Coronary artery (tissue), 2 donors: Measurements from ENCODE around the gene SPPL2C.

ENCODE experiments used
- DNase-seq: peaks from one replicate; pipeline ENCODE4 v3.0.0-alpha.2; 2017; ENCODE audit warnings: low spot score
- H3K27ac ChIP-seq, 2 donors: fragments of 200-600 bp; sonication (generic); one replicate each; pipeline ENCODE4 v1.5.1; 2016 to 2019
- H3K4me3 ChIP-seq: fragments of 200-600 bp; sonication (generic); 2 replicates; pipeline ENCODE4 v1.5.1; 2016; ENCODE audit warnings: mild to moderate bottlenecking, moderate library complexity
- TF ChIP-seq, protein P1 (sequence below): fragments of 200-600 bp; sonication (generic); IDR thresholded peaks from one replicate; pipeline ENCODE4 v1.5.1; 2019; ENCODE audit warnings: antibody characterized with exemption

Gene SPPL2C

DNA sequence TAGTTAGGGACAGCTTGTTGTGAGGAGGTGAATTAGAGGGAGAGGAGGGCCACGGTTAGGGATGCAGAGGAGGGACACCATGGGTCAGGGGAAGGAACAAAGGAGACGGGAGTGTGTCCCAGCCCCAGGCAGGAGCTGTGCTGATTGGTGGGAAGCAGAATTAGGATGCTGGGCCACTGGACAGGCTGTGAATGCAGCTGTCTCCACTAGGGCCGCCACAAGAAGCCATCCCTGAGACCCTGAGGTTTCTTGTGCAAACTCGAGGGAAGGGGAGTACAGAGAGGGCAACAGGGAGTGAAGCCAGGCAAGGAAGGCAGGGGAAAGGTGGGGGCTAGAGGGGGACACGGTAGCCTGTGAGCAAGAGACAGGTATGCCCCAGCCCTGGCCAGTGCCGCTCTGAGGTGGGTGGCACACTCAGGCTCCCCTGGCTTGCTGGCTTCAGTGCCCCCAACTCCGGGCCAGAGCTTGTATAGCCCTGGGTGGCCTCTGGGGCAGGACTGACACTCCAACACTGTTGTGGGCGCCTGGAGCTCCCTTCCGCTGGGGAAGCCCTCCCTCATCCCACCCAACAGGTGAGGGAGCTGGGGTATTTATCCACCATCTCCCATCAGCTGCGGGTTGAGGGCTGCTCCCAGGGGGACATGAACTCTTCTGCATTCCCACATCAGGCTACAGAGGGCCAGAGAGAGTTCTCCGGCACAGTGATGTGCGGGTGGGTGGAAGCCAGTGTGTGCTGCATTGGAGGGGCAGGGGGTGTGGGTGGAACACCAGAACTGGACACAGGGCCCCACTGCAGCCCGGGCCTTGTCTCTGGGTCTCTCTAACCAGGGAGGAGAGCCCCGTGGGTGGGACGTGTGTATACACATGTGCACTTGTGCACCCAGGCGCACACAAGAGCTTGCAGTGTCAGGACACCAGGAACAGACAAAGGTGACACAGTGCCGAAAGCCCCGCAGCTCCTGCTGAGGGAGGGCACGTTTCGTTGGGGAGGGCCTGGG lies 8.3 kb upstream of the SPPL2C start:
- TF ChIP-seq, protein P1, sequence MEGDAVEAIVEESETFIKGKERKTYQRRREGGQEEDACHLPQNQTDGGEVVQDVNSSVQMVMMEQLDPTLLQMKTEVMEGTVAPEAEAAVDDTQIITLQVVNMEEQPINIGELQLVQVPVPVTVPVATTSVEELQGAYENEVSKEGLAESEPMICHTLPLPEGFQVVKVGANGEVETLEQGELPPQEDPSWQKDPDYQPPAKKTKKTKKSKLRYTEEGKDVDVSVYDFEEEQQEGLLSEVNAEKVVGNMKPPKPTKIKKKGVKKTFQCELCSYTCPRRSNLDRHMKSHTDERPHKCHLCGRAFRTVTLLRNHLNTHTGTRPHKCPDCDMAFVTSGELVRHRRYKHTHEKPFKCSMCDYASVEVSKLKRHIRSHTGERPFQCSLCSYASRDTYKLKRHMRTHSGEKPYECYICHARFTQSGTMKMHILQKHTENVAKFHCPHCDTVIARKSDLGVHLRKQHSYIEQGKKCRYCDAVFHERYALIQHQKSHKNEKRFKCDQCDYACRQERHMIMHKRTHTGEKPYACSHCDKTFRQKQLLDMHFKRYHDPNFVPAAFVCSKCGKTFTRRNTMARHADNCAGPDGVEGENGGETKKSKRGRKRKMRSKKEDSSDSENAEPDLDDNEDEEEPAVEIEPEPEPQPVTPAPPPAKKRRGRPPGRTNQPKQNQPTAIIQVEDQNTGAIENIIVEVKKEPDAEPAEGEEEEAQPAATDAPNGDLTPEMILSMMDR = no peak
- Histone ChIP-seq H3K4me3 (no peak overlapping the region), H3K27ac (no peak overlapping the region)
- DNase-seq = no peak

DNA sequence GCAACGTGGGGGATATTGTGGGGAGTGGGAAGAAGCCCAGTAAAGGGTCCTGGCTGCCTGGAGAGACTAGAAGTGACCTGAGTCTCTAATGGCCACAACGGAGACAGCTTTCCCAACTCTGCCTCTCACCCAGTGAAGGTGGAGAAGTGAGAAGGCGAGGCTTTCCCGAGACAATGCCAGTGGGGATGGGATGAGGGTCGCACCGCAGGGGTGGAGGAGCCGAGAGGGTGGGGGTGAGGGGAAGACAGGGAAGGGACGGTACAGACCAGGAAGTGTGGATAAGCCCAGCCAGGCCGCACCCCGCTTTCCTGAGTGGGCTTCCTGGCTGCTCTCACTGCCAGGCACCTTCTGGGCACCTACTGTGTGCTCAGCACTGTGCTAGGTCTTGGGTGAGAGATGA lies 7.5 kb upstream of the SPPL2C start:
- TF ChIP-seq, protein P1 = no peak

GRCh38 chr17:45837603-45838002 lies 7.1 kb upstream of the SPPL2C start:
- DNase-seq = no peak
- no peak overlapping the region for H3K27ac ChIP-seq
- TF ChIP-seq, protein P1 = no peak
- no peak overlapping the region for H3K4me3 ChIP-seq

More for the DNA sequence above, 7.5 kb upstream of the SPPL2C start:
- H3K4me3 ChIP-seq = no peak overlapping the region
- H3K27ac ChIP-seq = no peak overlapping the region
- no peak for DNase-seq

DNA sequence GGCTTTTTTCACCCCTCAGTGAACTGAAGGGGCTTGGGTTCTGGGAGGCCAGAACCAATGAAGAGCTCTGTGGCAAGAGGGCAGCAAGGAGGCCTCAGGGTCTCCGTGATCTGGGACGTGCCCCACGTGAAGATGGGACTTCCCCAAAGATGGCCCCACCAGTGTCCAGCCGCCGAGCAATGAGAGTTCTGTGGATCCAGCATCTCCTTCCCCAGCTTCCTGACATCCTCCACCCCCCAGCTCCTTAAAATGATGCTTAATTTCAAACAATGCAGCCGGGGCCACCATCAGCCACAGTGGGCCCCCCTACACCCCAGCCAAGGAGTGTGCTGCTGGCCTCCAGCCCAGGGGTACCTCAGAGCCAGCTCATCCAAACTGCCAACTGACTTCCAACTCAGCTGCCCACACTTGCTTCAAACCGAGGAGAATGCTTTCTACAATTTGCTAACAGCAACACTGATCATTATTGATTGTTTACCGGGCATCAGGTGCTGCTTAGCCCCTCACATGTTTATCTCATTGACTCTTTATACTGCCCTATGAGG lies 5.9 kb upstream of the SPPL2C start:
- H3K4me3 ChIP-seq = no peak overlapping the region
- no peak for DNase-seq
- H3K27ac ChIP-seq = no peak overlapping the region
- TF ChIP-seq, protein P1 = no peak

- Histone ChIP-seq H3K27ac (no peak overlapping the region), H3K4me3 (no peak overlapping the region)
- TF ChIP-seq, protein P1 = no peak
- DNase-seq = no peak
These were observed 5.2 kb upstream of the SPPL2C start for GRCh38 chr17:45839442-45839841.

GRCh38 chr17:45841186-45841585 lies 3.5 kb upstream of the SPPL2C start:
- H3K4me3 ChIP-seq = no peak overlapping the region
- TF ChIP-seq, protein P1 = no peak
- DNase-seq = no peak
- no peak overlapping the region for H3K27ac ChIP-seq
